Activated naive CD8-positive, alpha-beta T cell treated with anti-CD3 and anti-CD28 coated beads, Interleukin-2, amount 10 ng/mL, durations not matched to agents 7 days and 5 days (primary cell): ENCODE results near the gene C9orf50. TPM values are rescaled to one million over a fixed set of nuclear protein-coding genes. Genes with fewer than 3 reads are reported as not detected.
"Not testable (repeated sequence)": the region's sequence is repeated elsewhere in the genome, so short reads cannot be mapped to it uniquely, and the experiment has no call there.

Source experiments
- ATAC-seq: fragments of 150-1000 bp; cut with Tn5 transposase; one replicate; pipeline ENCODE4 v1.10.0; 2021; ENCODE audit warnings: low read depth, moderate library complexity
- POLR2A ChIA-PET: fragments of 350-600 bp; sonication (Branson Sonifier 250); formaldehyde crosslinking; loops from one replicate; lab custom pipeline; 2021; ENCODE audit warnings: antibody characterized with exemption; lab: Charles Lee
- DNase-seq: peaks from one replicate; pipeline ENCODE4 v3.0.0; 2021
- H3K27ac Mint-ChIP-seq: one replicate; pipeline ENCODE4 v1.8.0; 2022; ENCODE audit warnings: mild to moderate bottlenecking, mixed read lengths
- H3K27me3 Mint-ChIP-seq: one replicate; pipeline ENCODE4 v1.8.0; 2022; ENCODE audit warnings: mild to moderate bottlenecking, moderate library complexity, mixed read lengths
- H3K36me3 Mint-ChIP-seq: one replicate; pipeline ENCODE4 v1.8.0; 2021; ENCODE audit warnings: mild to moderate bottlenecking, mixed read lengths
- H3K4me1 Mint-ChIP-seq: one replicate; pipeline ENCODE4 v1.8.0; 2021; ENCODE audit warnings: mixed read lengths
- H3K4me3 Mint-ChIP-seq: one replicate; pipeline ENCODE4 v1.8.0; 2022; ENCODE audit warnings: mild to moderate bottlenecking, moderate library complexity, mixed read lengths
- H3K9me3 Mint-ChIP-seq: one replicate; pipeline ENCODE4 v1.8.0; 2021; ENCODE audit warnings: mixed read lengths
- total RNA-seq, 2 experiments: library from RNA; stranded (reverse); gene quantifications; one replicate each; pipeline ENCODE4 v1.2.3, GENCODE V29; 2021

C9orf50 gene
- total RNA-seq, 2 experiments from 2014 or later = not detected

- no peaks in the 10 kb centered on the region for H3K9me3 Mint-ChIP-seq
- DNase-seq = peak; percentile 100
- peaks cover 12% of the 10 kb centered on the region for H3K4me1 Mint-ChIP-seq
- no peaks in the 10 kb centered on the region for H3K27me3 Mint-ChIP-seq
- peak; percentile 88 for ATAC-seq
- H3K4me3 Mint-ChIP-seq = peak within 1 kb of the TSS; percentile 87
- H3K36me3 Mint-ChIP-seq = peaks cover 5% of the 10 kb centered on the region
- peak within 1 kb of the TSS; percentile 91 for H3K27ac Mint-ChIP-seq
- POLR2A ChIA-PET = interaction anchor here (0.7 kb wide), 2 partner anchors 12 to 83 kb away, joined by 4 to 6 read pairs; no protein-coding TSS in a partner anchor
Measured at GRCh38 chr9:129641750-129642585, 21.1 kb upstream of the C9orf50 start, which contains the start of gene ASB6. TSS of gene ASB6 (minus strand) at chr9:129642151. CDS start at chr9:129641999, 152 bp downstream.

DNA sequence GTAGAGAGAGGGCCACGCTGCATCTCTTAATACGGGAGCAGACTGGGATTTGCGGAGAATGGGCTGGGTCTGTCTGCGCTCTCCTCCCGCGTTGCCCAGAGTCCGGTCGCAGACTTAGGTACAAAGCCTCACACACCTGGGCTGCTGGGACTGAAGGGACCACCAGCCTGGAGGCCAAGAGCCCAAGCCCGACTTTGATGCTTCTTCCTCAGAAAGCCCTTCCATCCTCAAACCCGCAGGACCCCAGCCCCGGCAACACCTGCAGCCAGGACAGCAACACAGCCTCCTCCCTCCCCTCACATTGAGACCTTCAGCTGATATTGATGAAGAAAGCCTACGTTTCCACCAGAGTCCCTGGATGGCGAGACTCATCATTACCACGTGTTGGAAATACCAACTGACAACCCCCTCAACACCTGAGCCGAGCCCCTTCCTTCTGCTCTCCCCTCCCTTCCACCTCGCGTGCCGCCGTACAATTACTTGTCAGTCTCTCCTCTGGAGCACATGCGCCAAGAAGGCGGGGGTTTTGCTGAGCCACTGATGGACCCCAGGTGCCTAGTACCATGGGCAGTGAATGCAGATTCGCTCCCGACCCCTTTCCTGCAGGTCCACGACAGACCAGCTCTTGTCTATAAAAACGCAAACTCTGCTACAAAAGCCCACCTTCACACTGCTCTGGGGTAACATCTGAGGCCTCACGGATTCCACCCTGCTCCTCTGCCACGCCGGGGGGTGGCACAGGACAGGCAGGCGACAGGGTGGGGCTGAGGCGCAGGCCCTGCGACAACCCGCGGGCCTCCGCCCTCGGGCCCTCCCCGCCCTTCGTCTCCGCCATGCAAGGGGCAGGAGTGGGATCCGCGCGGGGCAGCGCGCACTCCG is 20.2 kb upstream of the C9orf50 start:
- Mint-ChIP-seq H3K27me3 (no peaks in the 10 kb centered on the region), H3K27ac (peak overlapping the region; percentile 86), H3K4me3 (peak overlapping the region; percentile 87), H3K4me1 (peaks cover 12% of the 10 kb centered on the region), H3K36me3 (peaks cover 5% of the 10 kb centered on the region), H3K9me3 (no peaks in the 10 kb centered on the region)
- DNase-seq = no peak
- POLR2A ChIA-PET = interaction anchor here (0.7 kb wide), 1 partner anchor 11 kb away, joined by 4 read pairs; no protein-coding TSS in a partner anchor
- peak; percentile 50 for ATAC-seq

- H3K36me3 Mint-ChIP-seq = peaks cover 5% of the 10 kb centered on the region
- H3K27me3 Mint-ChIP-seq = no peaks in the 10 kb centered on the region
- no peak for DNase-seq
- H3K27ac Mint-ChIP-seq = peak overlapping the region; percentile 30
- POLR2A ChIA-PET = interaction anchor here (4.0 kb wide), 1 partner anchor 14 kb away, joined by 17 read pairs; the partner anchor contains the start of gene NTMT1
- peaks cover 12% of the 10 kb centered on the region for H3K4me1 Mint-ChIP-seq
- peak overlapping the region; percentile 87 for H3K4me3 Mint-ChIP-seq
- ATAC-seq = no peak
- no peaks in the 10 kb centered on the region for H3K9me3 Mint-ChIP-seq
Measured at GRCh38 chr9:129640086-129640870, 19.4 kb upstream of the C9orf50 start.

DNA sequence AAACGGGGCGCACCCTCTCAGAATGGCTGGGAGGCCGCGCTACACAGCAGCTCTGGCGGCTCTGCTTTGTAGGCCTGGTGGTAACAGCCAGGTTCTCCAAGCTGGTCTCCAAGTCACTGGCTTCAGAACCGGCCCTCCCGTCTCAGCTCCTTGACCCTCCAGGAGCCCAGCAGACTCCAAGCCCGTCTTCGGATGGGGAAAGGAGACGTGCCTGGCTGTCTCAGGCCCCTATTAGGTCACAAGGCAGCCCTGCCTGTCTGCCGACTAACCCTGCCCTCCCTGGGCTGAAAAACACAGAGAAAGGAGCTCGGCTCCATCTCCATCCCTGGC is 18.8 kb upstream of the C9orf50 start:
- Mint-ChIP-seq H3K4me3 (peak overlapping the region; percentile 87), H3K4me1 (peaks cover 12% of the 10 kb centered on the region), H3K27ac (peak overlapping the region; percentile 30), H3K27me3 (no peaks in the 10 kb centered on the region), H3K9me3 (no peaks in the 10 kb centered on the region), H3K36me3 (peaks cover 5% of the 10 kb centered on the region)
- DNase-seq (no peak), ATAC-seq (no peak)
- POLR2A ChIA-PET = interaction anchor here (0.6 to 4.0 kb wide), 2 partner anchors 13 to 145 kb away, joined by 4 to 17 read pairs; partner anchors contain the start of gene NTMT1

- peaks cover 12% of the 10 kb centered on the region for H3K4me1 Mint-ChIP-seq
- no peak overlapping the region for H3K4me3 Mint-ChIP-seq
- POLR2A ChIA-PET = interaction anchor here (0.6 to 4.0 kb wide), 2 partner anchors 13 to 145 kb away, joined by 4 to 17 read pairs; partner anchors contain the start of gene NTMT1
- no peaks in the 10 kb centered on the region for H3K9me3 Mint-ChIP-seq
- peaks cover 5% of the 10 kb centered on the region for H3K36me3 Mint-ChIP-seq
- ATAC-seq = no peak
- no peak overlapping the region for H3K27ac Mint-ChIP-seq
- H3K27me3 Mint-ChIP-seq = no peaks in the 10 kb centered on the region
- no peak for DNase-seq
Measured at GRCh38 chr9:129639034-129639630, 18.2 kb upstream of the C9orf50 start.

DNA sequence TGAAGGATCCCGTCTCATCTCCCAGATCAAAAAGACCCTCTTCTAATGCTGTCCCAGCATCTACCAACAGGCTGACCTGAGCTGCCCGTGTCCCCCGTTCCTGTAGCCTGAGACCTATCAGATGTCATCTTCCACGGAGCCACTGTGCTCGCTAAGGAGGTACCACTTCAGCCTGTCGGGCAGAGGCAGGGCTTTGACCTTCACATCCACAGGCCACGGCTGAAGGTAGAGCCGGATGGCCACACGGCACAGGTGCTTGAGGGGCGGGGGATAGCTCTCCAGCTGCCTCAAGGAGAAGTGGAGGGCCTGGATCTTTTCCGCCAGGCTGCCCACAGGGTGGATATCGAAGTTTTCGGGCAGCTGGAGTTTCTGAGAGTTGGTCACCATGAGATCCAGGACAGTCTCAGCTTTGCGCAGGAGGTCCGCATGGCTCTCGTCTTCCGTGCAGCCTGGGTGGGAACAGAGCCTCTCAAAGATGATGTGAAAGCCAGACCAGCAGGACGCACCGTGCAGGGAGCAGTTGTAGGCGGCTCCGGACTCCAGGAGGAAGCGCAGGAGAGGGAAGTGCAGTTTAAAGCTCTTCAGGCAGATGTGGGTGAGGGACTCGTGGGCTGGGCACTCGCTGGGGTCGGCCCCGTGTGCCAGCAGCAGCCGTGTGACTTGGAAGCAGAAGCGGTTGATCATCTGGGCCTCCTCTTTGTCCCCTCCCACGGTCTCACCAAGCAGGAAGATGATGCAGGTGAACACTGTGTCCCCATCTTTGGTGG is 17.0 kb upstream of the C9orf50 start:
- POLR2A ChIA-PET = interaction anchor here (1.6 to 4.0 kb wide), 2 partner anchors 9 to 11 kb away, joined by 3 to 17 read pairs; partner anchors contain the start of gene NTMT1
- no peaks in the 10 kb centered on the region for H3K27me3 Mint-ChIP-seq
- H3K4me3 Mint-ChIP-seq = no peak overlapping the region
- H3K36me3 Mint-ChIP-seq = peaks cover 5% of the 10 kb centered on the region
- peaks cover 12% of the 10 kb centered on the region for H3K4me1 Mint-ChIP-seq
- H3K9me3 Mint-ChIP-seq = no peaks in the 10 kb centered on the region
- ATAC-seq (no peak), DNase-seq (no peak)
- H3K27ac Mint-ChIP-seq = peak overlapping the region; percentile 50

- DNase-seq (no peak), ATAC-seq (no peak)
- H3K36me3 Mint-ChIP-seq = peaks cover 5% of the 10 kb centered on the region
- POLR2A ChIA-PET = interaction anchor here (1.6 to 4.0 kb wide), 2 partner anchors 8 to 11 kb away, joined by 3 to 17 read pairs; partner anchors contain the start of gene NTMT1
- peaks cover 10% of the 10 kb centered on the region for H3K4me1 Mint-ChIP-seq
- no peaks in the 10 kb centered on the region for H3K27me3 Mint-ChIP-seq
- H3K27ac Mint-ChIP-seq = no peak overlapping the region
- no peaks in the 10 kb centered on the region for H3K9me3 Mint-ChIP-seq
- no peak overlapping the region for H3K4me3 Mint-ChIP-seq
Measured at GRCh38 chr9:129637102-129637501, 16.2 kb upstream of the C9orf50 start.

GRCh38 chr9:129636343-129636742 is 15.4 kb upstream of the C9orf50 start:
- H3K27ac Mint-ChIP-seq, H3K27me3 Mint-ChIP-seq, DNase-seq: not testable (repeated sequence)

GRCh38 chr9:129635099-129636065 is 14.5 kb upstream of the C9orf50 start:
- H3K27ac Mint-ChIP-seq = no peak overlapping the region
- ATAC-seq (no peak), DNase-seq (no peak)
- POLR2A ChIA-PET = interaction anchor here (0.6 kb wide), 1 partner anchor 588 kb away, joined by 3 read pairs; no protein-coding TSS in a partner anchor
- H3K27me3 Mint-ChIP-seq = no peaks in the 10 kb centered on the region
- no peak overlapping the region for H3K4me3 Mint-ChIP-seq
- H3K9me3 Mint-ChIP-seq = no peaks in the 10 kb centered on the region
- H3K4me1 Mint-ChIP-seq = peaks cover under 1% of the 10 kb centered on the region
- H3K36me3 Mint-ChIP-seq = peaks cover 7% of the 10 kb centered on the region

More at GRCh38 chr9:129636343-129636742, 15.4 kb upstream of the C9orf50 start:
- POLR2A ChIA-PET, ATAC-seq, H3K4me3 Mint-ChIP-seq, H3K36me3 Mint-ChIP-seq, H3K4me1 Mint-ChIP-seq, H3K9me3 Mint-ChIP-seq: not testable (repeated sequence)

DNA sequence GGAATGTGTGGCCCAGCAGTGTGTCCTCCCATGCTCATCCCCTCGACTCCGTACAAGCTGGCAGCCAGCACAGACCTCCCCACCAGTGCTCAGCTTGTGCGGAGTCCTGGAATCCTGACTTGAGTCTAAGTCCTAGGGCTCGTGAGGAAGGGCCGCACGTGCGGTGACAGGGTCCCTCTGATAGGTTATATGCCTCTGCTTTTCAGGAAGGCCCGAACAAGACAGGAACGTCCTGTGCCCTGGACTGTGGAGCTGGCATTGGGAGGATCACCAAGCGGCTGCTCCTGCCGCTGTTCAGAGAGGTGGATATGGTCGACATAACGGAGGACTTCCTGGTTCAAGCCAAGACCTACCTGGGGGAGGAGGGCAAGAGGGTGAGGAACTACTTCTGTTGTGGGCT is 12.9 kb upstream of the C9orf50 start:
- ATAC-seq (no peak), DNase-seq (no peak)
- Mint-ChIP-seq H3K4me3 (no peak overlapping the region), H3K36me3 (peaks cover 7% of the 10 kb centered on the region), H3K27ac (no peak overlapping the region), H3K9me3 (no peaks in the 10 kb centered on the region), H3K27me3 (no peaks in the 10 kb centered on the region), H3K4me1 (peaks cover under 1% of the 10 kb centered on the region)
- POLR2A ChIA-PET = no interaction called here

DNA sequence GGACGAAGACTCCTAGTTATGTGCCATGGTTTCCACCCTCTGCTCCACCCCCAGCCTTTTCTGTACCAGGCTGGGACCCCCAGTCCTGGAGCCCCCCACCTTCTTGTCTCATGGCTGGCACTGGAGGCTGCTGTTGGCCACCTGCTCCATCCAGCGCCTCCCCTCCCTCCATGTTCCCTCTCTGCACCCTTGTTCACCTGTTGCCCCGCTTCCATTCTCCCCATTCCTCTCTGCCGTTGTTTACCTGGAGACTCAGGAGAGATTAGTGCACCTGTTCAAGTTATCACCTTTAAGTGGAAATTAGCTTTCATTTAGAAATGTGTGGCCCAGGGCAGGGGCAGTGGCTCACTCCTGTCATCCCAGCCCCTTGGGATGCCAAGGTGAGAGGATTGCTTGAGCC is 12.3 kb upstream of the C9orf50 start:
- H3K27ac Mint-ChIP-seq = no peak overlapping the region
- H3K9me3 Mint-ChIP-seq = no peaks in the 10 kb centered on the region
- no peak overlapping the region for H3K4me3 Mint-ChIP-seq
- no peaks in the 10 kb centered on the region for H3K27me3 Mint-ChIP-seq
- peaks cover 5% of the 10 kb centered on the region for H3K4me1 Mint-ChIP-seq
- ATAC-seq (no peak), DNase-seq (no peak)
- POLR2A ChIA-PET = no interaction called here
- H3K36me3 Mint-ChIP-seq = peaks cover 4% of the 10 kb centered on the region
